Glomerular visceral epithelial cell (primary cell): ENCODE results near the gene ZNF286A.
"Not testable (repeated sequence)": the region's sequence is repeated elsewhere in the genome, so short reads cannot be mapped to it uniquely, and the experiment has no call there.

Source experiments
- DNase-seq: peaks from one replicate; pipeline ENCODE4 v3.0.0-alpha.2; 2016; ENCODE audit errors: extremely low spot score

ZNF286A gene

GRCh38 chr17:15699937-15700336 is 385 bp downstream of the ZNF286A start:
- DNase-seq: not testable (repeated sequence)

GRCh38 chr17:15704239-15704638 is 4.7 kb downstream of the ZNF286A start:
- DNase-seq: not testable (repeated sequence)

GRCh38 chr17:15704813-15705212 is 5.3 kb downstream of the ZNF286A start:
- DNase-seq: not testable (repeated sequence)

GRCh38 chr17:15708879-15709278 is 9.3 kb downstream of the ZNF286A start:
- DNase-seq: not testable (repeated sequence)

GRCh38 chr17:15716601-15717563 is 17.3 kb downstream of the ZNF286A start:
- DNase-seq: not testable (repeated sequence)

- not testable (repeated sequence) for DNase-seq
Observed at GRCh38 chr17:15730535-15730934, 31.0 kb downstream of the ZNF286A start.

GRCh38 chr17:15731900-15732299 is 32.3 kb downstream of the ZNF286A start, which contains the start of gene TBC1D26:
Gene TBC1D26 (plus strand): TSS chr17:15732283. CDS start chr17:15735349, 3,066 bp downstream.
- not testable (repeated sequence) for DNase-seq

GRCh38 chr17:15733174-15733789 is 33.7 kb downstream of the ZNF286A start:
- not testable (repeated sequence) for DNase-seq

GRCh38 chr17:15736578-15736977 is 37.0 kb downstream of the ZNF286A start:
- DNase-seq: not testable (repeated sequence)

GRCh38 chr17:15738066-15738465 is 38.5 kb downstream of the ZNF286A start:
- DNase-seq: no peak

- not testable (repeated sequence) for DNase-seq
Observed at GRCh38 chr17:15739259-15739658, 39.7 kb downstream of the ZNF286A start.

GRCh38 chr17:15740041-15740440 is 40.5 kb downstream of the ZNF286A start:
- DNase-seq: not testable (repeated sequence)

GRCh38 chr17:15740570-15741120 is 41.1 kb downstream of the ZNF286A start:
- no peak for DNase-seq

GRCh38 chr17:15741624-15742023 is 42.1 kb downstream of the ZNF286A start:
- DNase-seq: no peak

- no peak for DNase-seq
Observed at GRCh38 chr17:15742051-15742795, 42.7 kb downstream of the ZNF286A start.

- DNase-seq: no peak
Observed at GRCh38 chr17:15742921-15743320, 43.4 kb downstream of the ZNF286A start.

GRCh38 chr17:15744074-15744676 is 44.6 kb downstream of the ZNF286A start:
- DNase-seq: no peak

GRCh38 chr17:15744885-15745284 is 45.3 kb downstream of the ZNF286A start:
- DNase-seq: peak; percentile 82

- DNase-seq: not testable (repeated sequence)
Observed at GRCh38 chr17:15749403-15749802, 49.9 kb downstream of the ZNF286A start.

GRCh38 chr17:15768865-15769533 is 69.4 kb downstream of the ZNF286A start:
- not testable (repeated sequence) for DNase-seq
